Measurements from ENCODE around the gene RBM33. TPM values are rescaled to one million over a fixed set of nuclear protein-coding genes. Genes with fewer than 3 reads are reported as not detected.

The RBM33 gene
- total RNA-seq, 1 donor from 2014 or later = 50.5 TPM

DNA sequence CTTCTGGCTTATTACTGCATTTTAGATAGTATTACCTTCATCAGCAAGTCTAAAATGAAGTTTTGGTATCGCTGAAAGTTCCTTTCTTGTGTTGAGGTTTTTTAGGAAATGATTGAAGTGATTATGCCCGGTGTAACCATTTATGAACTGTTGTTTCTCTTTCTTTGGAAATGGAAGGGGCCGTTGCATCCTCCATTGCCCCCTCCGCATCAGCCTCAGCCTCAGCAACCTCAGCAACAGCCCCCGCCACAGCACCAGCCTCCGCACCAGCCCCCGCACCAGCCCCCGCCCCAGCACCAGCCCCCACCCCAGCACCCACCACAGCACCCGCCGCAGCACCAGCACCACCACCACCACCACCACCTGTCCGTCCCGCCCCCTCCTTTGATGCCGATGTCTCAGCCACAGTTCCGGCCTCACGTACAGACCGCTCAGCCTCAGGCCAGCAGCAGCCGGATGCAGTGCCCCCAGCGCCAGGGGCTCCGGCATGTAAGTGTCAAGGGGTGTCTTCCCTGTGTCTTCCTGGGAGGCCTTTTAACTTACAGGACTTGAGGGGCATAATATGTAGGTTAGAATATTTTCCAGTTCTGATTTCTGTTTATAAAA, 95.2 kb downstream of the RBM33 start:
- H3K9me3 ChIP-seq (ENCODE audit: insufficient read depth, low read depth, low read length) = no peaks in the 10 kb centered on the region
- peaks cover 5% of the 10 kb centered on the region for H3K36me3 Mint-ChIP-seq (ENCODE audit: low read depth, unreplicated experiment)
- no peak overlapping the region for H3K9ac ChIP-seq (ENCODE audit: low read length)
- H3K4me1 Mint-ChIP-seq (ENCODE audit: low read depth, unreplicated experiment) = peaks cover 9% of the 10 kb centered on the region
- H3K27ac Mint-ChIP-seq (ENCODE audit: unreplicated experiment) = no peak overlapping the region
- H3K36me3 ChIP-seq (ENCODE audit: insufficient read depth, low read length) = peaks cover 24% of the 10 kb centered on the region
- H3K4me2 ChIP-seq (ENCODE audit: low read length) = no peak overlapping the region
- TF ChIP-seq EZH2 (IDR thresholded peaks at IDR 0.05; ENCODE audit: insufficient read depth, low read length) = no peak
- TF ChIP-seq, protein P1, sequence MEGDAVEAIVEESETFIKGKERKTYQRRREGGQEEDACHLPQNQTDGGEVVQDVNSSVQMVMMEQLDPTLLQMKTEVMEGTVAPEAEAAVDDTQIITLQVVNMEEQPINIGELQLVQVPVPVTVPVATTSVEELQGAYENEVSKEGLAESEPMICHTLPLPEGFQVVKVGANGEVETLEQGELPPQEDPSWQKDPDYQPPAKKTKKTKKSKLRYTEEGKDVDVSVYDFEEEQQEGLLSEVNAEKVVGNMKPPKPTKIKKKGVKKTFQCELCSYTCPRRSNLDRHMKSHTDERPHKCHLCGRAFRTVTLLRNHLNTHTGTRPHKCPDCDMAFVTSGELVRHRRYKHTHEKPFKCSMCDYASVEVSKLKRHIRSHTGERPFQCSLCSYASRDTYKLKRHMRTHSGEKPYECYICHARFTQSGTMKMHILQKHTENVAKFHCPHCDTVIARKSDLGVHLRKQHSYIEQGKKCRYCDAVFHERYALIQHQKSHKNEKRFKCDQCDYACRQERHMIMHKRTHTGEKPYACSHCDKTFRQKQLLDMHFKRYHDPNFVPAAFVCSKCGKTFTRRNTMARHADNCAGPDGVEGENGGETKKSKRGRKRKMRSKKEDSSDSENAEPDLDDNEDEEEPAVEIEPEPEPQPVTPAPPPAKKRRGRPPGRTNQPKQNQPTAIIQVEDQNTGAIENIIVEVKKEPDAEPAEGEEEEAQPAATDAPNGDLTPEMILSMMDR (IDR thresholded peaks at IDR 0.05; ENCODE audit: insufficient read depth, low read depth, low read length) = no peak
- peaks cover 42% of the 10 kb centered on the region for H4K20me1 ChIP-seq (ENCODE audit: insufficient read depth, low read length)
- H3K27me3 Mint-ChIP-seq (ENCODE audit: low read depth, unreplicated experiment) = no peaks in the 10 kb centered on the region
- H3K27me3 ChIP-seq (ENCODE audit: insufficient read depth, low read length) = no peaks in the 10 kb centered on the region
- H3K79me2 ChIP-seq (ENCODE audit: insufficient read depth, low read length) = peaks cover 5% of the 10 kb centered on the region
- H3K4me3 Mint-ChIP-seq (ENCODE audit: unreplicated experiment) = no peak overlapping the region
- no peak overlapping the region for H3K27ac ChIP-seq (ENCODE audit: low read depth, low read length)
- H3K4me3 ChIP-seq (ENCODE audit: insufficient read depth, low read depth, low read length) = no peak overlapping the region
- no peaks in the 10 kb centered on the region for H3K4me1 ChIP-seq (ENCODE audit: insufficient read depth, low read length)
- no peaks in the 10 kb centered on the region for H3K9me3 Mint-ChIP-seq (ENCODE audit: unreplicated experiment)
- H2AFZ ChIP-seq (ENCODE audit: low read depth, low read length) = no peak overlapping the region
- FAIRE-seq (no peak), DNase-seq (ENCODE audit: low read depth) (no peak)

DNA sequence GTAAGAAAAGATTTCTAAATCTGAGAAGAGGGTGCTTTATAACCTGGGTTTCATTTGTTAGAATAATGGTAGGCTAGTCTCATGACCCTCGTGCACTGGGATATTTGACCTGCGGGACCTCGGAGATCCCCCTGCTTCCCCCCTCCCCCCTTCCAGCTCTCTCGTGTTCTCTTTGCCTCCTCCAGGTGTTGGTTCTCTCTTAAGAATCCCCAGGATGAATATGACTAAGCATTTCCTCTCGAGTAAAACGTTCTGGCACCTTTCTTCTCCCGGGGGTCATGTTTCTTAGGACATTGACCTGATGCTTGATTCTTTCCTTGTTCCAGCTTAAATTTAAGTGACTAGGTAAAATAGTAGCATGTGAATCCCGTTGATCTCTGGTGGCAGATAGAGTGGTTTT, 96.6 kb downstream of the RBM33 start:
- Histone ChIP-seq H3K27ac (ENCODE audit: low read depth, low read length) (no peak overlapping the region), H3K9ac (ENCODE audit: low read length) (no peak overlapping the region), H3K4me2 (ENCODE audit: low read length) (no peak overlapping the region), H3K9me3 (ENCODE audit: insufficient read depth, low read depth, low read length) (no peaks in the 10 kb centered on the region), H2AFZ (ENCODE audit: low read depth, low read length) (no peak overlapping the region), H3K4me1 (ENCODE audit: insufficient read depth, low read length) (no peaks in the 10 kb centered on the region), H3K4me3 (ENCODE audit: insufficient read depth, low read depth, low read length) (no peak overlapping the region), H4K20me1 (ENCODE audit: insufficient read depth, low read length) (peaks cover 30% of the 10 kb centered on the region), H3K79me2 (ENCODE audit: insufficient read depth, low read length) (peaks cover 12% of the 10 kb centered on the region), H3K36me3 (ENCODE audit: insufficient read depth, low read length) (peaks cover 30% of the 10 kb centered on the region), H3K27me3 (ENCODE audit: insufficient read depth, low read length) (no peaks in the 10 kb centered on the region)
- Mint-ChIP-seq H3K4me1 (ENCODE audit: low read depth, unreplicated experiment) (peaks cover 9% of the 10 kb centered on the region), H3K27ac (ENCODE audit: unreplicated experiment) (no peak overlapping the region), H3K36me3 (ENCODE audit: low read depth, unreplicated experiment) (peaks cover 9% of the 10 kb centered on the region), H3K27me3 (ENCODE audit: low read depth, unreplicated experiment) (no peaks in the 10 kb centered on the region), H3K4me3 (ENCODE audit: unreplicated experiment) (no peak overlapping the region), H3K9me3 (ENCODE audit: unreplicated experiment) (no peaks in the 10 kb centered on the region)
- DNase-seq (ENCODE audit: low read depth) (no peak), FAIRE-seq (no peak)
- no peak for TF ChIP-seq EZH2 (IDR thresholded peaks at IDR 0.05; ENCODE audit: insufficient read depth, low read length)
- TF ChIP-seq, protein P1 (IDR thresholded peaks at IDR 0.05; ENCODE audit: insufficient read depth, low read depth, low read length) = no peak

DNA sequence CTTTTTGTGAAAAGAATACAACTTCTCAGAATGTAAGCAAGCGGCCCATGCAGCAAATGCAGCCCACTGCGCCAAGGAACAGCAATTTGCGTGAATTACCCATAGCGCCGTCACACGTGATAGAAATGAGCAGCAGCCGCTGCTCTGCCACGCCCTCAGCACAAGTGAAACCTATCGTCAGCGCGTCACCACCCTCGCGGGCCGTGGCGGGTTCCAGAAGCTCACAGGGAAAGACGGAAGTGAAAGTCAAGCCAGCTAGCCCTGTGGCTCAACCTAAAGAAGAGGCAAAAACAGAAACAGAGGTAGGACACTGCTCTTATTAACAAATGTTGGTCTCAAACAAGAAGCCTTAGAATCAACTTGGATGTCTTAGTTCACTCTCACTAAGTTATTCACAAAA, 97.3 kb downstream of the RBM33 start:
- Histone ChIP-seq H3K9ac (ENCODE audit: low read length) (no peak overlapping the region), H3K4me3 (ENCODE audit: insufficient read depth, low read depth, low read length) (no peak overlapping the region), H3K9me3 (ENCODE audit: insufficient read depth, low read depth, low read length) (no peaks in the 10 kb centered on the region), H3K4me2 (ENCODE audit: low read length) (no peak overlapping the region), H3K79me2 (ENCODE audit: insufficient read depth, low read length) (peaks cover 13% of the 10 kb centered on the region), H3K27me3 (ENCODE audit: insufficient read depth, low read length) (no peaks in the 10 kb centered on the region), H4K20me1 (ENCODE audit: insufficient read depth, low read length) (peaks cover 27% of the 10 kb centered on the region), H3K36me3 (ENCODE audit: insufficient read depth, low read length) (peaks cover 34% of the 10 kb centered on the region), H3K27ac (ENCODE audit: low read depth, low read length) (no peak overlapping the region), H2AFZ (ENCODE audit: low read depth, low read length) (no peak overlapping the region), H3K4me1 (ENCODE audit: insufficient read depth, low read length) (no peaks in the 10 kb centered on the region)
- no peaks in the 10 kb centered on the region for H3K9me3 Mint-ChIP-seq (ENCODE audit: unreplicated experiment)
- peaks cover 12% of the 10 kb centered on the region for H3K4me1 Mint-ChIP-seq (ENCODE audit: low read depth, unreplicated experiment)
- FAIRE-seq (no peak), DNase-seq (ENCODE audit: low read depth) (no peak)
- H3K27me3 Mint-ChIP-seq (ENCODE audit: low read depth, unreplicated experiment) = no peaks in the 10 kb centered on the region
- no peak overlapping the region for H3K4me3 Mint-ChIP-seq (ENCODE audit: unreplicated experiment)
- H3K36me3 Mint-ChIP-seq (ENCODE audit: low read depth, unreplicated experiment) = peaks cover 9% of the 10 kb centered on the region
- H3K27ac Mint-ChIP-seq (ENCODE audit: unreplicated experiment) = peak overlapping the region; percentile 18
- TF ChIP-seq EZH2 (IDR thresholded peaks at IDR 0.05; ENCODE audit: insufficient read depth, low read length) = no peak
- TF ChIP-seq, protein P1 (IDR thresholded peaks at IDR 0.05; ENCODE audit: insufficient read depth, low read depth, low read length) = no peak
